K562 (cell line): ENCODE measurements around the gene HCRTR1. TPM values are rescaled to one million over a fixed set of nuclear protein-coding genes. Genes with fewer than 3 reads are reported as not detected.
A peak's percentile ranks its signal among the peaks of the same experiment; 100 is the strongest.

Experiments
- ATAC-seq: fragments of 200-7000 bp; cut with Tn5 transposase; 3 replicates; pipeline ENCODE4 v1.9.1; 2020; ENCODE audit warnings: moderate library complexity
- BruUV-seq: library from RNA; stranded (reverse); fragments of 400-500 nt; replicated peaks from 2 replicates; lab custom pipeline; 2021; lab: Mats Ljungman, UMichigan
- CTCF ChIA-PET: fragments of 300-600 bp; formaldehyde crosslinking; extraction: SDS; loops from one replicate; lab custom pipeline; 2021; ENCODE audit warnings: low intra/inter-chr PET ratio; lab: Yijun Ruan, JAX
- POLR2A ChIA-PET: fragments of 300-600, 350-650 bp; sonication (Branson Sonifier 250); formaldehyde crosslinking; extraction: SDS; loops from one replicate; lab custom pipeline; 2021; ENCODE audit warnings: antibody characterized with exemption, inconsistent platforms; lab: Yijun Ruan, JAX
- DNase-seq, 4 experiments: peaks; one replicate each; pipeline versions ENCODE4 v3.0.0 to v3.0.0-alpha.2; 2011 to 2018; ENCODE audit warnings: low spot score in 3 of 4, mixed read lengths in 3 of 4; ENCODE audit errors: extremely low read depth in 1 of 4
- FAIRE-seq: peaks from 2 replicates; lab custom pipeline; 2011; peaks lifted over from hg19 to GRCh38; lab: Jason Lieb, UNC
- H2AFZ ChIP-seq: 2 replicates; pipeline ENCODE4 v1.6.0; 2011; ENCODE audit warnings: low read depth, low read length, control low read depth, inconsistent platforms
- H3K27ac ChIP-seq: fragments of 200-600 bp; 3 replicates; pipeline ENCODE4 v1.8.0; 2011; ENCODE audit warnings: low read depth, mild to moderate bottlenecking, control low read depth, inconsistent platforms, low read length, moderate library complexity, mixed read lengths; ENCODE audit errors: extremely low read depth
- H3K27me3 ChIP-seq, 2 experiments: fragments of 300-600 bp in 1 of 2; 2 replicates in 1 of 2; 3 replicates in 1 of 2; pipeline versions ENCODE4 v1.6.0 to v1.8.0; 2011; ENCODE audit warnings: inconsistent platforms in 2 of 2, low read length in 2 of 2, mild to moderate bottlenecking in 1 of 2, mixed read lengths in 1 of 2, moderate library complexity in 1 of 2; ENCODE audit not compliant: control insufficient read depth in 2 of 2, insufficient read depth in 2 of 2
- H3K36me3 ChIP-seq: fragments of 300-600 bp; 3 replicates; pipeline ENCODE4 v1.8.0; 2011; ENCODE audit warnings: mild to moderate bottlenecking, low read length, inconsistent platforms; ENCODE audit not compliant: control insufficient read depth, insufficient read depth
- H3K4me1 ChIP-seq, 2 experiments: fragments of 200-600 bp in 1 of 2; replicated peaks in 1 of 2; 2 replicates in 1 of 2; 3 replicates in 1 of 2; pipeline versions ENCODE4 v1.5.1 to v1.8.0; 2011; ENCODE audit warnings: inconsistent platforms in 2 of 2, low read length in 2 of 2, mild to moderate bottlenecking in 1 of 2, mixed read lengths in 1 of 2, moderate library complexity in 1 of 2; ENCODE audit not compliant: control insufficient read depth in 2 of 2, insufficient read depth in 2 of 2
- H3K4me2 ChIP-seq: 2 replicates; pipeline ENCODE4 v1.6.1; 2011; ENCODE audit warnings: low read length, control low read depth, inconsistent platforms, mixed read lengths; ENCODE audit not compliant: insufficient read depth
- H3K4me3 ChIP-seq: fragments of 200-600 bp; sonication (generic), shearing (Covaris generic); 2 replicates; pipeline ENCODE4 v1.5.1; 2016; ENCODE audit warnings: control low read depth, inconsistent platforms
- H3K79me2 ChIP-seq: fragments of 200-600 bp; 3 replicates; pipeline ENCODE4 v1.8.0; 2011; ENCODE audit warnings: low read length, inconsistent platforms; ENCODE audit not compliant: control insufficient read depth, insufficient read depth
- H3K9ac ChIP-seq, 2 experiments: 2 replicates each; pipeline versions ENCODE4 v1.6.0 to v1.6.1; 2011; ENCODE audit warnings: low read depth in 2 of 2, low read length in 2 of 2, control low read depth in 1 of 2, inconsistent platforms in 1 of 2, mild to moderate bottlenecking in 1 of 2, mixed read lengths in 1 of 2; ENCODE audit not compliant: insufficient read depth in 1 of 2
- H3K9me1 ChIP-seq: one replicate; pipeline ENCODE4 v1.6.0; 2011; ENCODE audit warnings: inconsistent platforms, mild to moderate bottlenecking, low read length, moderate library complexity; ENCODE audit not compliant: control insufficient read depth, insufficient read depth
- H3K9me3 ChIP-seq: replicated peaks from 2 replicates; pipeline ENCODE4 v1.5.1; 2011; ENCODE audit warnings: low read depth, low read length, inconsistent platforms; ENCODE audit not compliant: control insufficient read depth, insufficient read depth
- H4K20me1 ChIP-seq: replicated peaks from 2 replicates; pipeline ENCODE4 v1.6.1; 2011; ENCODE audit warnings: low read length, inconsistent platforms, mixed read lengths; ENCODE audit not compliant: control insufficient read depth, insufficient read depth
- CBFA2T3 ChIP-seq: fragments of 450-650 bp; IDR thresholded peaks from 2 replicates; pipeline ENCODE4 v1.6.1; 2017
- ELF2 ChIP-seq: fragments of 250-450 bp; sonication (Bioruptor Pico); IDR thresholded peaks from 2 replicates; pipeline ENCODE4 v1.5.0; 2021; ENCODE audit warnings: mild to moderate bottlenecking
- MTF1 ChIP-seq: fragments of 250-450 bp; sonication (Bioruptor Pico); IDR thresholded peaks from 2 replicates; pipeline ENCODE4 v1.9.0; 2021; ENCODE audit warnings: moderate library complexity, mild to moderate bottlenecking, inconsistent platforms, borderline replicate concordance
- MYNN ChIP-seq, 2 experiments: sonication (generic); formaldehyde crosslinking in 1 of 2; IDR thresholded peaks; 2 replicates each; pipeline versions ENCODE4 v1.5.0 to v1.6.1; 2016 to 2020; ENCODE audit warnings: antibody characterized with exemption in 1 of 2, missing genetic modification reagents in 1 of 2
- NCOA2 ChIP-seq, 2 experiments: fragments of 450-650 bp; IDR thresholded peaks; 2 replicates each; pipeline ENCODE4 v1.6.1; 2018; ENCODE audit warnings: mild to moderate bottlenecking in 2 of 2, moderate library complexity in 1 of 2; ENCODE audit not compliant: partially characterized antibody in 2 of 2
- RBM25 ChIP-seq: fragments of 200-400 bp; formaldehyde crosslinking; IDR thresholded peaks from 2 replicates; pipeline ENCODE4 v1.6.1; 2018; ENCODE audit warnings: low read length, low read depth, moderate library complexity; ENCODE audit not compliant: severe bottlenecking
- SP2 ChIP-seq: IDR thresholded peaks from 2 replicates; pipeline ENCODE4 v1.6.1; 2011; ENCODE audit warnings: mild to moderate bottlenecking, low read depth, low read length, moderate library complexity; ENCODE audit not compliant: poor library complexity, severe bottlenecking; ENCODE audit errors: extremely low read depth
- ZNF224 ChIP-seq: sonication (generic); formaldehyde crosslinking; IDR thresholded peaks from 2 replicates; pipeline ENCODE4 v1.8.0; 2022; ENCODE audit warnings: mild to moderate bottlenecking, missing genetic modification reagents
- ZNF766 ChIP-seq: fragments of 200-800 bp; sonication (Bioruptor generic); conservative IDR thresholded peaks from 2 replicates; pipeline ENCODE4 v1.6.1; 2016; ENCODE audit warnings: missing genetic modification characterization, missing compliant biosample characterization
- WGBS: fragments of 100-300 bp; shearing (Covaris generic); methylation state at CpG from one replicate; pipeline ENCODE4 v1.1.6; 2016; ENCODE audit warnings: low coverage, mixed read lengths; ENCODE audit not compliant: insufficient coverage; ENCODE audit errors: missing lambda C conversion rate; 5-methylcytosine and 5-hydroxymethylcytosine counted together
- in situ Hi-C: fragments of 300-500 bp; cut with MboI; formaldehyde crosslinking; loops from 4 replicates; pipeline ENCODE4 v1.15.0; 2018; ENCODE audit warnings: inconsistent platforms, mixed read lengths
- intact Hi-C: fragments of 100-400 bp; cut with micrococcal nuclease; formaldehyde crosslinking; loops from 2 replicates; pipeline ENCODE4 v1.14.2; 2022
- polyA plus RNA-seq, 8 experiments: library from polyadenylated mRNA; depleted of rRNA in 4 of 8; stranded (reverse) in 5 of 8; unstranded in 3 of 8; fragments of >200 nt; fragmentation: Nextera tagmentation in 2 of 8; fragmentation: Illumina TruSeq in 1 of 8; extraction: Ambion mirVana in 2 of 8; extraction: Trizol in 1 of 8; gene quantifications; 2 replicates each; pipeline versions ENCODE4 v1.2.1 to v1.2.3, GENCODE V29; 2011 to 2014; ENCODE audit warnings: inconsistent platforms in 1 of 8, missing spikeins in 1 of 8
- total RNA-seq, 7 experiments: library from RNA; depleted of rRNA in 6 of 7; stranded (reverse); fragments of >200 nt in 6 of 7; fragmentation: Illumina TruSeq in 2 of 7; extraction: Trizol in 2 of 7; gene quantifications; 2 replicates each; pipeline versions ENCODE4 v1.2.1 to v1.2.3, GENCODE V29; 2011 to 2021; ENCODE audit warnings: low replicate concordance in 1 of 7
- TF ChIP-seq, protein P1 (sequence below): sonication (generic); formaldehyde crosslinking; IDR thresholded peaks from 2 replicates; pipeline ENCODE4 v1.8.1; 2023; ENCODE audit warnings: mild to moderate bottlenecking, missing genetic modification reagents
- TF ChIP-seq, protein P2 (sequence below): conservative IDR thresholded peaks from 2 replicates; pipeline ENCODE4 v1.6.1; 2011; ENCODE audit warnings: low read depth, mild to moderate bottlenecking, low read length; ENCODE audit not compliant: control insufficient read depth
- TF ChIP-seq, protein P3 (sequence below), 2 experiments: fragments of 150-350 bp in 1 of 2; IDR thresholded peaks; 2 replicates each; pipeline ENCODE4 v1.6.1; 2012 to 2016; ENCODE audit warnings: low read depth in 2 of 2, low read length in 2 of 2, mild to moderate bottlenecking in 1 of 2, moderate library complexity in 1 of 2

Gene HCRTR1
- total and polyA plus RNA-seq, 9 of the 15 experiments (the other 6 are each of a cell fraction or from before 2014, with no cell fraction given), result not detected

DNA sequence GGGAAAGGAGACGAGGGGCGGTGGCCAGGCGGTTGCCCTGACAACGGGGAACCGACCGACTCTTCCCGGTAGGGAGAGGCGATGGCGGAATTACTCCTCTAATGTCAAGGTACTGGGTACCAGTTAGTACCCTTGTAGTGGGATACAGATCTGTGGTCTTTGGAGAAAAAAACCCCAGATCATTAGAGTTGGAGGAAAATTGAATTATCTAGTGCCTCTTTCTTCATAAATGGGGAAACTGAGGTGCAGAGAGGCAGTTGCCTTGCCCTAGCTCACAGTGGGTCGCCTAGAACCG is 27.7 kb downstream of the HCRTR1 start (continued):
- peak; percentile 37; the same call in 1 of the 2 replicates for TF ChIP-seq MYNN (IDR thresholded peaks at IDR 0.05)
- no peak for TF ChIP-seq MYNN (CRISPR knock-in tag; IDR thresholded peaks at IDR 0.05)
- TF ChIP-seq NCOA2 (IDR thresholded peaks at IDR 0.05; ENCODE audit: partially characterized antibody in 2 of 2), result no peak
- TF ChIP-seq, protein P1, sequence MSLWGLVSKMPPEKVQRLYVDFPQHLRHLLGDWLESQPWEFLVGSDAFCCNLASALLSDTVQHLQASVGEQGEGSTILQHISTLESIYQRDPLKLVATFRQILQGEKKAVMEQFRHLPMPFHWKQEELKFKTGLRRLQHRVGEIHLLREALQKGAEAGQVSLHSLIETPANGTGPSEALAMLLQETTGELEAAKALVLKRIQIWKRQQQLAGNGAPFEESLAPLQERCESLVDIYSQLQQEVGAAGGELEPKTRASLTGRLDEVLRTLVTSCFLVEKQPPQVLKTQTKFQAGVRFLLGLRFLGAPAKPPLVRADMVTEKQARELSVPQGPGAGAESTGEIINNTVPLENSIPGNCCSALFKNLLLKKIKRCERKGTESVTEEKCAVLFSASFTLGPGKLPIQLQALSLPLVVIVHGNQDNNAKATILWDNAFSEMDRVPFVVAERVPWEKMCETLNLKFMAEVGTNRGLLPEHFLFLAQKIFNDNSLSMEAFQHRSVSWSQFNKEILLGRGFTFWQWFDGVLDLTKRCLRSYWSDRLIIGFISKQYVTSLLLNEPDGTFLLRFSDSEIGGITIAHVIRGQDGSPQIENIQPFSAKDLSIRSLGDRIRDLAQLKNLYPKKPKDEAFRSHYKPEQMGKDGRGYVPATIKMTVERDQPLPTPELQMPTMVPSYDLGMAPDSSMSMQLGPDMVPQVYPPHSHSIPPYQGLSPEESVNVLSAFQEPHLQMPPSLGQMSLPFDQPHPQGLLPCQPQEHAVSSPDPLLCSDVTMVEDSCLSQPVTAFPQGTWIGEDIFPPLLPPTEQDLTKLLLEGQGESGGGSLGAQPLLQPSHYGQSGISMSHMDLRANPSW (CRISPR knock-in tag), result no peak

DNA sequence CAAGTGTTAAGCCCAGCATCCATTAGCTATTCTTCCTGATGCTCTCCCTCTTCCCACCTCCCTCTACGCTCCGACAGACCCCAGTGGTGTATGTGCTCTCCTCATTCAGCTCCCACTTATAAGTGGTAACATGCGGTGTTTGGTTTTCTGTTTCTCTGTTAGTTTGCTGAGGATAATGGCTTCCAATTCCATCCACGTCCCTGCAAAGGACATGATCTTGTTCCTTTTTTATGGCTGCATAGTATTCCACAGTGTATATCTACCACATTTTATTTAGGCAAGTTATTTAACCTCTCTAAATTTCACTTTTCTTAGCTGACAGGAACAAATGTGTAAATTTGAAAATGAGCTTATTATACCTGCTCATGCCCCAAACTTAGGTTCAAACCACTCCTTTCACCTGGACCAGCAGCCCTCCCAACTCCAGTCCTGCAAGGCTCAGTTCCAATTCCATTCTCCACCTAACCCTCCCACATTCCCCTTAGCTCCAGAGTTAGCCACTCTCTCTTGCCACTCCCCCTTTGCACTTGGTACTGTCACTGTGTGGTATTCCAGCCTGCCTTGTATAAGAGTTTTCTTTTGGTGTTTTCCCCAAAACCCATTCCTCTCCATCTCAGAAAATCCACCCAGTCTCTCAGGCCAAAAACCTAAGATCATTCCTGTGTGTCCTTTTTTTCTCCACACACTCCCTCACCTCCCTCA is 28.9 kb downstream of the HCRTR1 start:
- no TSS peak for BruUV-seq
- Histone ChIP-seq H4K20me1 (no peaks in the 10 kb centered on the region), H3K9ac (no peak overlapping the region), H3K79me2 (peaks cover 21% of the 10 kb centered on the region), H3K27ac (no peak overlapping the region), H3K4me3 (no peak overlapping the region), H3K4me1 (peaks cover 0 to 9% of the 10 kb centered on the region in 2 experiments; a peak in 3 of 5 replicates), H3K9me1 (no peaks in the 10 kb centered on the region), H2AFZ (no peak overlapping the region), H3K27me3 (0 out of 5 replicates have a peak, but pooled peaks cover 0 to 4% of the 10 kb centered on the region in 2 experiments), H3K9me3 (no peaks in the 10 kb centered on the region), H3K36me3 (no peaks in the 10 kb centered on the region; the same call in 2 of the 3 replicates), H3K4me2 (no peak overlapping the region)
- no peak for FAIRE-seq
- in situ Hi-C loops (no loop called here), intact Hi-C loops (loop anchor here (10.0 kb wide), 1 partner anchor 308 kb away; no protein-coding TSS in a partner anchor)
- no peak for ATAC-seq
- no peak for DNase-seq
- WGBS, result 69% methylated on average over 4 of the region's 4 CpGs
- ChIA-PET POLR2A (interaction anchor here (1.1 kb wide), 1 partner anchor 143 kb away, joined by 3 read pairs; no protein-coding TSS in a partner anchor), CTCF (no interaction called here)
- TF ChIP-seq MTF1, result no peak
- TF ChIP-seq CBFA2T3, result no peak
- TF ChIP-seq, protein P2, sequence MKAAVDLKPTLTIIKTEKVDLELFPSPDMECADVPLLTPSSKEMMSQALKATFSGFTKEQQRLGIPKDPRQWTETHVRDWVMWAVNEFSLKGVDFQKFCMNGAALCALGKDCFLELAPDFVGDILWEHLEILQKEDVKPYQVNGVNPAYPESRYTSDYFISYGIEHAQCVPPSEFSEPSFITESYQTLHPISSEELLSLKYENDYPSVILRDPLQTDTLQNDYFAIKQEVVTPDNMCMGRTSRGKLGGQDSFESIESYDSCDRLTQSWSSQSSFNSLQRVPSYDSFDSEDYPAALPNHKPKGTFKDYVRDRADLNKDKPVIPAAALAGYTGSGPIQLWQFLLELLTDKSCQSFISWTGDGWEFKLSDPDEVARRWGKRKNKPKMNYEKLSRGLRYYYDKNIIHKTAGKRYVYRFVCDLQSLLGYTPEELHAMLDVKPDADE, result no peak
- peak; percentile 74 for TF ChIP-seq RBM25
- no peak for TF ChIP-seq SP2
- TF ChIP-seq, protein P3, sequence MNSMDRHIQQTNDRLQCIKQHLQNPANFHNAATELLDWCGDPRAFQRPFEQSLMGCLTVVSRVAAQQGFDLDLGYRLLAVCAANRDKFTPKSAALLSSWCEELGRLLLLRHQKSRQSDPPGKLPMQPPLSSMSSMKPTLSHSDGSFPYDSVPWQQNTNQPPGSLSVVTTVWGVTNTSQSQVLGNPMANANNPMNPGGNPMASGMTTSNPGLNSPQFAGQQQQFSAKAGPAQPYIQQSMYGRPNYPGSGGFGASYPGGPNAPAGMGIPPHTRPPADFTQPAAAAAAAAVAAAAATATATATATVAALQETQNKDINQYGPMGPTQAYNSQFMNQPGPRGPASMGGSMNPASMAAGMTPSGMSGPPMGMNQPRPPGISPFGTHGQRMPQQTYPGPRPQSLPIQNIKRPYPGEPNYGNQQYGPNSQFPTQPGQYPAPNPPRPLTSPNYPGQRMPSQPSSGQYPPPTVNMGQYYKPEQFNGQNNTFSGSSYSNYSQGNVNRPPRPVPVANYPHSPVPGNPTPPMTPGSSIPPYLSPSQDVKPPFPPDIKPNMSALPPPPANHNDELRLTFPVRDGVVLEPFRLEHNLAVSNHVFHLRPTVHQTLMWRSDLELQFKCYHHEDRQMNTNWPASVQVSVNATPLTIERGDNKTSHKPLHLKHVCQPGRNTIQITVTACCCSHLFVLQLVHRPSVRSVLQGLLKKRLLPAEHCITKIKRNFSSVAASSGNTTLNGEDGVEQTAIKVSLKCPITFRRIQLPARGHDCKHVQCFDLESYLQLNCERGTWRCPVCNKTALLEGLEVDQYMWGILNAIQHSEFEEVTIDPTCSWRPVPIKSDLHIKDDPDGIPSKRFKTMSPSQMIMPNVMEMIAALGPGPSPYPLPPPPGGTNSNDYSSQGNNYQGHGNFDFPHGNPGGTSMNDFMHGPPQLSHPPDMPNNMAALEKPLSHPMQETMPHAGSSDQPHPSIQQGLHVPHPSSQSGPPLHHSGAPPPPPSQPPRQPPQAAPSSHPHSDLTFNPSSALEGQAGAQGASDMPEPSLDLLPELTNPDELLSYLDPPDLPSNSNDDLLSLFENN (IDR thresholded peaks at IDR 0.05; ENCODE audit: low read depth in 2 of 2, low read length in 2 of 2), result no peak
- TF ChIP-seq ZNF224, result no peak
- no peak for TF ChIP-seq ELF2 (CRISPR knock-in tag)
- TF ChIP-seq ZNF766 (CRISPR knock-in tag), result no peak
